GM21619 (cell line): ENCODE results near the gene DQX1.
"Not testable (repeated sequence)": the region's sequence is repeated elsewhere in the genome, so short reads cannot be mapped to it uniquely, and the experiment has no call there.

Experiments
- ATAC-seq: cut with Tn5 transposase; IDR thresholded peaks from one replicate; pipeline ENCODE4 v1.9.1; 2021; ENCODE audit not compliant: unreplicated experiment

DQX1 gene

GRCh38 chr2:74525717-74526648, at the start of gene DQX1:
Gene DQX1 (minus strand): TSS chr2:74526231. CDS start chr2:74525729, 502 bp downstream.
- ATAC-seq, result no peak

DNA sequence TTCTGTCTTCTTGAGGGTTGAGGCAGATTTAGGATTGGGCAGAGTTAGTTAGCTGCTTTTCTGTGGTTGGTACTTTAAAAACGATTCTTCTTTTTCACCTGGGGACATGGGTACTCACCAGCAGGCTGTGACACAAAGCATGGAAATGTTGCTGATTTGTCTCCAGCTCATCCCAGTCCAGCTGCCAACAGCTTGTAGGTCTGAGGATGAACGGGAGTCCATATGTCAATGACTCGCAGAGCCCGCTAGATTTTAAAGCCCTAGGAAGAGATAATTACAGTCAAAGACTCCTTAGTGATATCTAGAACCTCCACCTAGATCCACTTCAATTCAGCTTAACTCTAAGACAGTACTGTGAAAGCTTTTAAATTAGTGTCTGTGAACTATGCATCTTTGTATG, 49.3 kb upstream of the DQX1 start:
- ATAC-seq, result no peak

GRCh38 chr2:74573747-74574562, 47.9 kb upstream of the DQX1 start:
- ATAC-seq, result peak; percentile 51

DNA sequence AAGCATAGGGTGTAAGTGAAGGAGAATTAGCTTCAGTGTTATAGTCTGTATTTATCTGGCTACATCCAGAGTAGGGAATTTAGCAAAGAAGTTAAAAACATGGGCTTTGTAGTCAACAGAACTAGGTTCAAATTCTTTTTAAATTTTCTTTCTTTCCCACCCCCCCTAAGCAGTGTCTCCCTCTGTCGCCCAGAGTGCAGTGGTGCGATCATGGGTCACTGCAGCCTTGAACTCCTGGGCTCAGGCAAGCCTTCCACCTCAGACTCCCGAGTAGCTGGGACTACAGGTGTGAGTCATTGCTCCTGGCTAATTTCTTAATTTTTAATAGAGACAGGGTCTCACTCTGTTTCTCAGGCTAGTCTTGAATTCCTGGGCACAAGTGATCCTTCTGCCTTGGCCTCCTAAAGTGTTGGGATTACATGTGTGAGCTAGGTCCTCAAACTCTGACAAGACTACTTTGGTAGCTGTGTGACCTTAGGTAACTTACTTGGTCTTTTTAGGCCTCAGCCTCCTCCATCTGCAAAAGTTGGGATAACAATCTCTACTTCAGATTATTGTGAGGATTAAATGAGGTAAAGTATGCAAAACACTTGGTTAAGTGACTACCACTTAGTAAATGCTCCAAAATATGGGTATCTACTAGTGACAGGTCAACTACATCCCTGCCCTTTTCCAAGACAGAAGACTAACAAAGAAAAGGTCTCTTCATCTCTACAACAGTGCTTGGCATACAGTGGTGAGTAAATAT, 46.3 kb upstream of the DQX1 start:
- ATAC-seq, result no peak

GRCh38 chr2:74571058-74571457, 45.0 kb upstream of the DQX1 start:
- peak; percentile 65 for ATAC-seq

- no peak for ATAC-seq
These were observed 43.7 kb upstream of the DQX1 start for GRCh38 chr2:74569686-74570085.

DNA sequence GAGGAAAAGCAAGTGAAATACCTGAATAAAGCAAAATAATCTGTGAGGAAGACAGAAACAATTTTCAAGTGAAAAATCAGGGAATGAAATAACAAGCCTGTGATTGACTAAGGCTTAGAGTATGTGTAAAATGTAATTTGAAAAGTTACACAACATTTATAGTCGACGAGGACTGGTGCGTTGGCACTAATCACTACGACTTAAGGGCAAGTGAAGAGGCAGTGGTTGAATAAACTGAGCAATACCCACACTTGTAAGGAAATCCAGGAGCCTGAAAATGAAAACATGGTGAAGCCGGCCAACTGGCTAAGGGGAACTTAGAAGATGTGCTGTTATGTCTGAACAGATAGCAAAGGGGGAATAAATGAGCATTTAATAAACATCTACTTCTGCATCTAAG, 41.9 kb upstream of the DQX1 start:
- no peak for ATAC-seq

DNA sequence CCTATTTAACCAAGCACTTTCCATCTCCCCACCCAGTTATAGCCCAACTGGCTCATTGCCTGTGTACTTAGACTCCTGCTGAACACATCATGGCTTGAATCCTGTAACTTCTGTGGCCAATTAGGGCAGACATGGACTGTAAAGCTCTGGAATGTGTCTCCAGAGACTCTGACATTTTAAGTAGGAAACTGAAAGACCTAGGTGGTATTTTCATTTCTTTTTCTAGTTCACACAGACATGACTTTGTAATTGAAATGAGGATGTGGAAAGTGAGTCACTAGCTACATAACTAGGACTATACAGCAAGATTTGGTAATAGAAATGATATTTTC, 40.7 kb upstream of the DQX1 start:
- no peak for ATAC-seq

- no peak for ATAC-seq
These were observed 40.2 kb upstream of the DQX1 start for GRCh38 chr2:74566076-74566753.

DNA sequence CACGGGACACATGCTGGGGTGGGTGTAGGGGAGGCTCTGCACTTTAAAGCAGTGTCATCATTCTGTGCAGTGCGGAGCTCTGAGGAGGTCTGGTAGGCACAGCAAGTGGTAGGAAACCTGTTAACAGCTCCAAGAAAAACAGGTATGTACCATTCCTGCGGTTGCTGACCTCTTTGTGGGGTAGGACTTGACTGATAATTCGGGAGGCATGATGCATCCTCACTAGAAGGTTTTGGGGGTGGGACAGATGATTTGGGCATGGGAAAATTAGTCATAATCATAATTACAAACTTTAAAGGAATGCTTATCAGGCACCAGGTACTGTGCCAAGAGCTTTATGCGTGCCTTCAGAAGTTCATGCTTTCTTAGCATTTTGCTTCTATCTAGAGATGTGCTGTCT, 38.2 kb upstream of the DQX1 start:
- no peak for ATAC-seq

DNA sequence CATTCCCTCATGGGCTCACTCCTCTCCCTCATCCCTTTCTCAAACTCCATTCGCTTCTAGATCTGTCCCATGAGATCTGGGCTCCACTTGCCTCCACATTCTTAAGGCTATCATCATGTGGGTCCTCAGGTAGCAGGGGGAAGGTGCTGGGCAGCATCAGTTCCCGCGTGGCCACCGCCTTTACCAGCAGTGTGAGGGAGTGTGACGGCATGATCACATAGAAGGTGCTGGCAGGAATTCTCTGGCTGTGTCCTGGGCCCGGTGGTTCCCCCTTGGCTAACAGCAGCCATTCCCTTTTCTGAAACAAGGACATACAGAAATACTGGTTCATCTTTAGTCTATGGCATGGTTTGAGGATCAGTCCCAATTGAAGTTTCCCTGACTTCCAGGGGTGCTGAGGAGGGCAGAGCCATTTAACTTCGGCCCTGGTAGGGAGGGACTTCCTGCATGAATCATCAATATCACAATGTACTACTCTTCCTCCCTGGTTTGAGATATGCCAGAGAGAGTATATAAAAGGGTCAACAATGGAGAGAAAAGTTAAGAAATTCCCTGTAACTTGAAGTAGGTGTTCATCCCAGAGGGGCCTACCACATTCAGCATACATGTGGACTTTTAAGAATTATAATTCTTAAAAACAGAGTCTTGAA, 36.2 kb upstream of the DQX1 start:
- ATAC-seq, result no peak

- not testable (repeated sequence) for ATAC-seq
These were observed 35.0 kb upstream of the DQX1 start for GRCh38 chr2:74561022-74561421.

GRCh38 chr2:74560591-74560990, 34.6 kb upstream of the DQX1 start:
- no peak for ATAC-seq

- no peak for ATAC-seq
These were observed 33.9 kb upstream of the DQX1 start for GRCh38 chr2:74559912-74560311.

DNA sequence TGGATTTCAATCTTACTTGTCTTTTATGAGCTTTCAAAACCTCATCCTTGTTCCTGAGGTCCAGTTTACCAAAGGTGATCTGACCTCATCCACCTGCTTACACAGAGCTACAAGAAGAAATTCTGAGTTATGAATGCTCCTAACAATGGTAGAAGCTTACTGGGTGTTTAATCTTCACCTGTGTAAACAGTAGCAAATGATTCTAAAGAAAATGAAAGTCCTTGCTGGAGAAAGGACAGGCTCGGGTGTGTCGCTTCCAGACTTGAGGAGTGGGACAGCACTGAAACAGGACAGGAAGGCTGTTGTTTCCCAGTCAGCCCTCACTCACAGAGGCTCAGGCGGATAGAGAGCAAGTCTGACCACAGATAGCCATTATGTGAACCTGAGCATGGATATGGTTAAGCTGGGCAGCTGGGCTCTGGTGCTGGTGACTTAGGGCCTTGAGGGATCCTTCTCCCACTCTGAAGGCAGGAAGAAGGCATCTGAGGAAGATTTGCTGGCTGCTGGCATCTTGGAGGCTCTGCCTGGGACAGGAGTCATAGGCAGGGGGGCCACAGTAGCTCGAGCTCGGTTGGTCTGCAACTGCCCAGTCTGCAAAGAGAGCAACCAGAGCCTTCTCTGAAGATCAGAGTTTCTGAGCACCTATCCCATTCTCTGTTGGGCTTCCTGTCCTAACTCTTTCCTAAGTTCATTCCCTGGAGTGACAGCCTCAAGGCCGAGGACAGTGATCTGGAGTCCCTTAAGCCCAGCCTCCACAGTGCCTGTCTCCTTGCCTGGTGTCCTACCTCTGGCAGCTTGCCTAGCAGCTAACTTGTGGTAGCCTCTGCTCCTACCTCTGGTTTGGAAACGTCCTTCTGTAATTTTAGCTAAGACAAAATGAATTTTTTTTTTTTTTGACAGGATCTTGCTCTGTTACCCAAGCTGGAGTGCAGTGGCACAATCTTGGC, 32.5 kb upstream of the DQX1 start:
- no peak for ATAC-seq

GRCh38 chr2:74556831-74557370, 30.9 kb upstream of the DQX1 start:
- ATAC-seq, result no peak

DNA sequence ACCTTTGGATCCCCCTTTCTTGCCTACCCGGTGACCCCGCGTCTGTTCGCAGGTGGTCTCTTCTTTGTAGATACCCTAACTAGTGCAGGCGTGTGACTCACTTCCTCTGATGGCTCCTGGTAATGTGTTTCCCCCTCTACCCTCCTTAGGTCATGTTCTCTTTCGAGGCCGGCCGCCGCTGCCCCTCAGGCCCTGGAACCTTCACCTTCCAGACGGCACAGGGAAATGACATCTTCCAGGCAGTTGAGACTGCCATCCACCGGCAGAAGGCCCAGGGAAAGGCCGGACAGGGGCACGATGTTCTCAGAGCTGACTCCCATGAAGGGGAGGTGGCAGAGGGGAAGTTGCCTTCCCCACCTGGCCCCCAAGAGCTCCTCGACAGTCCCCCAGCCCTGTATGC, 30.1 kb upstream of the DQX1 start:
- ATAC-seq, result no peak

DNA sequence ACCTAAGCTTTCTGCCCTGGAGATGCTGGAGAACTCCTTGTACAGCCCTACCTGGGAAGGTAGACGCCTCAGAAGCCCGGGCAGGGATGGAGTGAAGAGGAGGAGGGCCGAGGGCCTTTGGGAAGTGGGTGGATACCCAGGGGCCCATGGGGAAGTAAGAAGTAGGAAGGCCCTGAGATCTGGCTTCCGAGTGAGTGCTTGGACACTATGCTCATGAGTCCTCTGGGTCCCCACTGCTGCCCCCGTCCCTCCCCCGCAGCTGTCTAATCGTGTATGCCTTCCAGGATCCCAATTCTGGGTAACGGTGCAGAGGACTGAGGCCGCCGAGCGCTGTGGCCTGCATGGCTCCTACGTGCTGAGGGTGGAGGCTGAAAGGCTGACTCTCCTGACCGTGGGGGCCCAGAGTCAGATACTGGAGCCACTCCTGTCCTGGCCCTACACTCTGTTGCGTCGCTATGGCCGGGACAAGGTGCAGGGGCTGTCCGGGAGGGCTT, 29.6 kb upstream of the DQX1 start:
- no peak for ATAC-seq
